Loucy (cell line): ENCODE results near the gene HERC5.

ENCODE experiments used
- H2AFZ ChIP-seq: fragments of 200-600 bp; sonication (generic); 2 replicates; pipeline ENCODE4 v1.6.0; 2016; ENCODE audit warnings: antibody characterized with exemption, mild to moderate bottlenecking, low read length, moderate library complexity
- H3F3A ChIP-seq: fragments of 200-600 bp; 2 replicates; pipeline ENCODE4 v1.6.0; 2016; ENCODE audit warnings: antibody characterized with exemption, low read depth, mild to moderate bottlenecking
- H3K27me3 ChIP-seq: fragments of 200-600 bp; sonication (generic); 2 replicates; pipeline ENCODE4 v1.6.1; 2014; ENCODE audit warnings: low read length, mild to moderate bottlenecking; ENCODE audit not compliant: insufficient read depth, poor library complexity, severe bottlenecking
- H3K36me3 ChIP-seq: fragments of 200-600 bp; sonication (generic); 2 replicates; pipeline ENCODE4 v1.6.1; 2016; ENCODE audit warnings: low read length; ENCODE audit not compliant: insufficient read depth
- H3K4me1 ChIP-seq: fragments of 200-600 bp; sonication (generic); 2 replicates; pipeline ENCODE4 v1.5.1; 2014; ENCODE audit warnings: low read length, mild to moderate bottlenecking; ENCODE audit not compliant: insufficient read depth, poor library complexity, severe bottlenecking
- H3K4me2 ChIP-seq: fragments of 200-600 bp; sonication (generic); 2 replicates; pipeline ENCODE4 v1.6.0; 2014; ENCODE audit warnings: antibody characterized with exemption, low read length, low read depth, mild to moderate bottlenecking; ENCODE audit not compliant: poor library complexity, severe bottlenecking
- H3K4me3 ChIP-seq: fragments of 200-600 bp; sonication (generic); 2 replicates; pipeline ENCODE4 v1.5.1; 2014; ENCODE audit warnings: low read length, mild to moderate bottlenecking, mixed read lengths; ENCODE audit not compliant: poor library complexity, severe bottlenecking
- H3K79me2 ChIP-seq: fragments of 200-600 bp; sonication (generic); 2 replicates; pipeline ENCODE4 v1.6.1; 2014; ENCODE audit warnings: low read length; ENCODE audit not compliant: insufficient read depth
- H3K9ac ChIP-seq: fragments of 200-600 bp; sonication (generic); 2 replicates; pipeline ENCODE4 v1.6.0; 2014; ENCODE audit warnings: mild to moderate bottlenecking, low read depth, low read length, moderate library complexity; ENCODE audit not compliant: poor library complexity, severe bottlenecking
- H3K9me2 ChIP-seq: fragments of 200-600 bp; sonication (generic); replicated peaks from 2 replicates; pipeline ENCODE4 v1.6.1; 2016; ENCODE audit warnings: low read depth, low read length, mixed read lengths
- H3K9me3 ChIP-seq: fragments of 200-600 bp; sonication (generic); 2 replicates; pipeline ENCODE4 v1.6.1; 2014; ENCODE audit warnings: mild to moderate bottlenecking, antibody characterized with exemption, low read length, low read depth; ENCODE audit not compliant: insufficient read depth
- H4K20me1 ChIP-seq: fragments of 200-600 bp; sonication (generic); 2 replicates; pipeline ENCODE4 v1.6.0; 2014; ENCODE audit warnings: antibody characterized with exemption, low read length, mild to moderate bottlenecking; ENCODE audit not compliant: insufficient read depth, poor library complexity, severe bottlenecking
- EZH2phosphoT487 ChIP-seq: fragments of 200-600 bp; IDR thresholded peaks from 2 replicates; pipeline ENCODE4 v1.6.1; 2018; ENCODE audit warnings: antibody characterized with exemption, mild to moderate bottlenecking, moderate library complexity, borderline replicate concordance
- TF ChIP-seq, protein P1 (sequence below): fragments of 200-600 bp; sonication (generic); conservative IDR thresholded peaks from 2 replicates; pipeline ENCODE4 v1.5.1; 2014; ENCODE audit warnings: mild to moderate bottlenecking, antibody characterized with exemption, low read length

Gene HERC5

DNA sequence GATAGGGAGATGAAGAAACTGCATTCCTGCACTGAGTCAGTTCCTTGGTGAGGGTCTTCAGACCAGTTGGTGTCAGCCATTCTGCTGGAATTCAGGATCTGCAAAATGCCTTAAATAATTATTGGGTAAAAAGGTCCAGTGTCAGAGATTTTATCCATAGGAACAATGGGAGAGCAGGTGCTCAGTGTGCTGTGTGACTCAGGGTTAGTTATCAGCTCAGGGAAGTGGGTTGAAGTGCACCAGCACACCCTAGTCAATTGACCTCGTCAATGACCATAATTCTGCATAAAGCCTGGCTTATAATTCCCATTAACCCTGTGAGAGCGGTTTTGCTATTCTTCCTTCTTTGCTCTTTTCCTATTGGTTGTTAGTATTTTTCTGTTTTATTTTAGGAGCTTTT lies 40.9 kb upstream of the HERC5 start:
- H3K4me3 ChIP-seq = no peak overlapping the region
- no peak overlapping the region for H3K9ac ChIP-seq
- no peaks in the 10 kb centered on the region for H3K79me2 ChIP-seq
- no peaks in the 10 kb centered on the region for H3F3A ChIP-seq
- no peak overlapping the region for H3K4me2 ChIP-seq
- H2AFZ ChIP-seq = no peak overlapping the region
- H3K27me3 ChIP-seq = no peaks in the 10 kb centered on the region
- TF ChIP-seq EZH2phosphoT487 = no peak
- TF ChIP-seq, protein P1, sequence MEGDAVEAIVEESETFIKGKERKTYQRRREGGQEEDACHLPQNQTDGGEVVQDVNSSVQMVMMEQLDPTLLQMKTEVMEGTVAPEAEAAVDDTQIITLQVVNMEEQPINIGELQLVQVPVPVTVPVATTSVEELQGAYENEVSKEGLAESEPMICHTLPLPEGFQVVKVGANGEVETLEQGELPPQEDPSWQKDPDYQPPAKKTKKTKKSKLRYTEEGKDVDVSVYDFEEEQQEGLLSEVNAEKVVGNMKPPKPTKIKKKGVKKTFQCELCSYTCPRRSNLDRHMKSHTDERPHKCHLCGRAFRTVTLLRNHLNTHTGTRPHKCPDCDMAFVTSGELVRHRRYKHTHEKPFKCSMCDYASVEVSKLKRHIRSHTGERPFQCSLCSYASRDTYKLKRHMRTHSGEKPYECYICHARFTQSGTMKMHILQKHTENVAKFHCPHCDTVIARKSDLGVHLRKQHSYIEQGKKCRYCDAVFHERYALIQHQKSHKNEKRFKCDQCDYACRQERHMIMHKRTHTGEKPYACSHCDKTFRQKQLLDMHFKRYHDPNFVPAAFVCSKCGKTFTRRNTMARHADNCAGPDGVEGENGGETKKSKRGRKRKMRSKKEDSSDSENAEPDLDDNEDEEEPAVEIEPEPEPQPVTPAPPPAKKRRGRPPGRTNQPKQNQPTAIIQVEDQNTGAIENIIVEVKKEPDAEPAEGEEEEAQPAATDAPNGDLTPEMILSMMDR = no peak
- H4K20me1 ChIP-seq = no peaks in the 10 kb centered on the region
- no peaks in the 10 kb centered on the region for H3K4me1 ChIP-seq
- no peaks in the 10 kb centered on the region for H3K9me3 ChIP-seq
- no peaks in the 10 kb centered on the region for H3K9me2 ChIP-seq
- H3K36me3 ChIP-seq = peaks cover 3% of the 10 kb centered on the region; the same call in 1 of the 2 replicates

DNA sequence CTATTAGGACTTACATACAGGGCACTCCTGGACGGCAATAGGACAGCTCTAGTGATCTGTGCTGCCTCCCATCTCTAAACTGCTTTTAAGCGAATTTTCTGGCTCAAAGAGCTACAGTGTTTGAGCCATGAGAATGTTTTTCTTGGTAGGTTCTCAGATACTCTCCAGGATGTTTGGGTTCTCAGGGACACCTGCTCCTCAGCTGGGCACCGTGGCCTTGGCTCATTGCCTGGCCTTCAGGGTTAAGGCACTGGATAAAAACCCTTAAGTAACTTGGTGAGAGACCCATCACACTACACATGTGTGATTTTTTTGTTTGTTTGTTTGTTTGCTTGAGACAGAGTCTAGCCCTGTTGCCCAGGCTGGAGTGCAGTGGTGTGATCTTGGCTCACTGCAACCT lies 38.5 kb upstream of the HERC5 start:
- Histone ChIP-seq H3K9ac (no peak overlapping the region), H3K4me1 (no peaks in the 10 kb centered on the region), H3K4me2 (no peak overlapping the region), H3K27me3 (no peaks in the 10 kb centered on the region), H3F3A (no peaks in the 10 kb centered on the region), H2AFZ (no peak overlapping the region), H3K36me3 (peaks cover 3% of the 10 kb centered on the region; the same call in 1 of the 2 replicates), H3K9me3 (no peaks in the 10 kb centered on the region), H3K4me3 (no peak overlapping the region), H4K20me1 (no peaks in the 10 kb centered on the region), H3K79me2 (no peaks in the 10 kb centered on the region), H3K9me2 (no peaks in the 10 kb centered on the region)
- TF ChIP-seq EZH2phosphoT487 = no peak
- TF ChIP-seq, protein P1 = no peak

DNA sequence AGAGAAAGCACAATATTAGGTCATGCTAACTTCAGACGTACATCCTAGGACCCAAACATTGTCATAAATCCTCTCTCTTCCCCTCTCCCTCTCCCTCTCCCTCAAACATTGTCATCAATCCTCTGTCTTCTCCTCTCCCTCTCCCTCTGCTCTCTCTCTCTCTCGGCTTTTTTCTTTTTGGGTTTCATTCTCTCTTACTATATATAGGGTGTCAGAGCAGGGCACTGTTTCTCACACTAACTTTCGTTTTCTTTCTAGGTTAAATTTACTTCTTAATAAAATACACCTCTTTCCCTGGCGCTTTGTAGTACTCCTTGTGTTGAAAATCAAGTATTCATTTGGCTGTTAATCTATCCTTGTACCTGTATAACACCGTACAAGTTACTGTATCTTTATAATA lies 37.0 kb upstream of the HERC5 start:
- H3F3A ChIP-seq = no peaks in the 10 kb centered on the region

More for the DNA sequence above, 37.0 kb upstream of the HERC5 start:
- H3K9ac ChIP-seq = no peak overlapping the region
- no peaks in the 10 kb centered on the region for H3K27me3 ChIP-seq
- H3K4me3 ChIP-seq = no peak overlapping the region
- no peak overlapping the region for H3K4me2 ChIP-seq
- H3K9me3 ChIP-seq = no peaks in the 10 kb centered on the region
- no peaks in the 10 kb centered on the region for H3K79me2 ChIP-seq
- H3K36me3 ChIP-seq = peaks cover 3% of the 10 kb centered on the region; the same call in 1 of the 2 replicates
- TF ChIP-seq EZH2phosphoT487 = no peak
- TF ChIP-seq, protein P1 = no peak
- no peaks in the 10 kb centered on the region for H3K9me2 ChIP-seq
- H4K20me1 ChIP-seq = no peaks in the 10 kb centered on the region
- H3K4me1 ChIP-seq = no peaks in the 10 kb centered on the region
- no peak overlapping the region for H2AFZ ChIP-seq
